ACHN (cell line): ENCODE results near the gene CES4A.
"Not testable (repeated sequence)": the region's sequence is repeated elsewhere in the genome, so short reads cannot be mapped to it uniquely, and the experiment has no call there.

Experiments
- DNase-seq: peaks from one replicate; pipeline ENCODE4 v3.0.0-alpha.2; 2015
- in situ Hi-C: cut with HindIII; loops from 2 replicates; pipeline ENCODE4 v1.10.0; 2017; ENCODE audit warnings: low sequenced_read_pairs, low pct_ligation_motif_present, low pct_unique_long_range_greater_than_20kb

Gene CES4A

GRCh38 chr16:66954097-66954659, 34.2 kb upstream of the CES4A start:
- in situ Hi-C loops, result no loop called here
- peak; percentile 88 for DNase-seq

- in situ Hi-C loops, DNase-seq: not testable (repeated sequence)
These were observed 32.8 kb upstream of the CES4A start for GRCh38 chr16:66955363-66956153.

- in situ Hi-C loops, DNase-seq: not testable (repeated sequence)
These were observed 32.3 kb upstream of the CES4A start for GRCh38 chr16:66956154-66956457.

- in situ Hi-C loops, result no loop called here
- no peak for DNase-seq
These were observed 29.3 kb upstream of the CES4A start for GRCh38 chr16:66958857-66959703.

GRCh38 chr16:66959704-66960161, 28.7 kb upstream of the CES4A start:
- in situ Hi-C loops, result no loop called here
- no peak for DNase-seq

- DNase-seq, result no peak
- in situ Hi-C loops, result no loop called here
These were observed 28.1 kb upstream of the CES4A start for GRCh38 chr16:66960270-66960669.

- DNase-seq, result peak; percentile 90
- in situ Hi-C loops, result no loop called here
These were observed 27.2 kb upstream of the CES4A start, which contains the start of gene CES3 for GRCh38 chr16:66961065-66961744. TSS of gene CES3 (plus strand) at chr16:66961266. CDS start at chr16:66961308, 42 bp downstream.

GRCh38 chr16:66961914-66962313, 26.5 kb upstream of the CES4A start:
- in situ Hi-C loops, result no loop called here
- peak; percentile 28 for DNase-seq

GRCh38 chr16:66964049-66964448, 24.3 kb upstream of the CES4A start:
- in situ Hi-C loops, result no loop called here

GRCh38 chr16:66968847-66969246, 19.5 kb upstream of the CES4A start:
- in situ Hi-C loops, result no loop called here

More at GRCh38 chr16:66964049-66964448, 24.3 kb upstream of the CES4A start:
- no peak for DNase-seq

GRCh38 chr16:66970775-66971720, 17.3 kb upstream of the CES4A start:
- in situ Hi-C loops, result no loop called here

More at GRCh38 chr16:66968847-66969246, 19.5 kb upstream of the CES4A start:
- no peak for DNase-seq

GRCh38 chr16:66972983-66973382, 15.4 kb upstream of the CES4A start:
- DNase-seq, result no peak
- in situ Hi-C loops, result no loop called here

More at GRCh38 chr16:66970775-66971720, 17.3 kb upstream of the CES4A start:
- DNase-seq, result peak; percentile 98

GRCh38 chr16:66973716-66974115, 14.7 kb upstream of the CES4A start:
- in situ Hi-C loops, result no loop called here
- DNase-seq, result no peak

- DNase-seq, in situ Hi-C loops: not testable (repeated sequence)
These were observed 14.0 kb upstream of the CES4A start for GRCh38 chr16:66974156-66974931.

- DNase-seq, in situ Hi-C loops: not testable (repeated sequence)
These were observed 13.5 kb upstream of the CES4A start for GRCh38 chr16:66974932-66975246.

GRCh38 chr16:66975302-66975893, 13.0 kb upstream of the CES4A start:
- no peak for DNase-seq
- in situ Hi-C loops, result no loop called here

GRCh38 chr16:66976746-66977145, 11.6 kb upstream of the CES4A start:
- DNase-seq, result no peak
- in situ Hi-C loops, result no loop called here
